Epithelial cell of esophagus (primary cell): ENCODE measurements around the gene COPB2.

Experiments
- DNase-seq: peaks from one replicate; pipeline ENCODE4 v3.0.0; 2010; ENCODE audit warnings: low read depth
- H3K4me3 ChIP-seq: 2 replicates; pipeline ENCODE4 v1.5.1; 2011; ENCODE audit warnings: mild to moderate bottlenecking, low read length, control low read depth
- TF ChIP-seq, protein P1 (sequence below): IDR thresholded peaks from 2 replicates; pipeline ENCODE4 v1.5.1; 2011; ENCODE audit warnings: low read depth, mild to moderate bottlenecking, low read length, control low read depth, inconsistent platforms; ENCODE audit not compliant: insufficient read depth; ENCODE audit errors: missing control alignments

COPB2 gene

DNA sequence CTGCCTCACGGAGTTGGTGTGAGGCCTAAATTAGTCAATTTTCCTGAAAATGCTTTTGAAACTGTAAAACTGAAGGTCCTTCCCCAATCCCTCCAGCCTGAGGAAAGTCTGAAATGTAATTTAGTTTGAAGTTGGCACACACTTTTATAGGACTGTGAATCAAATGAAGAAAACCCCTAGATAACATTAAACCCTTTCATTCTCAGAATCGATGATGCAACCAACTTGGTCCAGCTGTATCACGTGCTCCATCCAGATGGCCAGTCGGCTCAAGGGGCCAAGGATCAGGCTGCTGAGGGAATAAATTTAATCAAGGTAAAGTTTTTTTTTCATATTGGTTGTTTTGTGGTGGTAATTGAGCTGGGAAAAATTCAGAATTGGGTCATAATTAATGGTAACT is 34.0 kb downstream of the COPB2 start:
- DNase-seq: no peak
- TF ChIP-seq, protein P1, sequence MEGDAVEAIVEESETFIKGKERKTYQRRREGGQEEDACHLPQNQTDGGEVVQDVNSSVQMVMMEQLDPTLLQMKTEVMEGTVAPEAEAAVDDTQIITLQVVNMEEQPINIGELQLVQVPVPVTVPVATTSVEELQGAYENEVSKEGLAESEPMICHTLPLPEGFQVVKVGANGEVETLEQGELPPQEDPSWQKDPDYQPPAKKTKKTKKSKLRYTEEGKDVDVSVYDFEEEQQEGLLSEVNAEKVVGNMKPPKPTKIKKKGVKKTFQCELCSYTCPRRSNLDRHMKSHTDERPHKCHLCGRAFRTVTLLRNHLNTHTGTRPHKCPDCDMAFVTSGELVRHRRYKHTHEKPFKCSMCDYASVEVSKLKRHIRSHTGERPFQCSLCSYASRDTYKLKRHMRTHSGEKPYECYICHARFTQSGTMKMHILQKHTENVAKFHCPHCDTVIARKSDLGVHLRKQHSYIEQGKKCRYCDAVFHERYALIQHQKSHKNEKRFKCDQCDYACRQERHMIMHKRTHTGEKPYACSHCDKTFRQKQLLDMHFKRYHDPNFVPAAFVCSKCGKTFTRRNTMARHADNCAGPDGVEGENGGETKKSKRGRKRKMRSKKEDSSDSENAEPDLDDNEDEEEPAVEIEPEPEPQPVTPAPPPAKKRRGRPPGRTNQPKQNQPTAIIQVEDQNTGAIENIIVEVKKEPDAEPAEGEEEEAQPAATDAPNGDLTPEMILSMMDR: no peak
- no peak overlapping the region for H3K4me3 ChIP-seq

DNA sequence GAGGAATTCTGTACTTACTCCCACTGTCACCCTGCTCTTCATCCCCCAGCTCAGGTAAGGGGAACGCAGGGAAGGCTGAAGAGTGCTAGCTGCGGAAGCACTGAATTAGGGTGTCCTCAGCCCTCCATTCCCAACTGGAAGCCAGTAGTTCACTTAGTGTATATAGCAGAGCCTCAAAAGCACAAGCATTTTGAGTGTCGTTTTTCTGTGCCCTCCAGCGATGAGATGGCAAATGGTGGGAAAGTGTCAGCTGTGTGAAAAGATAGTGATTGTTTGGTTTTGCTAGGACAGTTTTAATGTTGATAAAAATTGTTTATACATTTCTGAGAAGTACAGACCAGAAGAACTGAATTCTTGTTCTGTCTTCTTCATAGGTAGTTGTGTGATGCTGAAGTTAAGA is 34.8 kb downstream of the COPB2 start:
- H3K4me3 ChIP-seq: no peak overlapping the region
- DNase-seq: no peak
- TF ChIP-seq, protein P1: no peak

GRCh38 chr3:139353920-139354556 is 35.4 kb downstream of the COPB2 start:
- H3K4me3 ChIP-seq: no peak overlapping the region
- TF ChIP-seq, protein P1: peak; percentile 86
- DNase-seq: peak; percentile 66

DNA sequence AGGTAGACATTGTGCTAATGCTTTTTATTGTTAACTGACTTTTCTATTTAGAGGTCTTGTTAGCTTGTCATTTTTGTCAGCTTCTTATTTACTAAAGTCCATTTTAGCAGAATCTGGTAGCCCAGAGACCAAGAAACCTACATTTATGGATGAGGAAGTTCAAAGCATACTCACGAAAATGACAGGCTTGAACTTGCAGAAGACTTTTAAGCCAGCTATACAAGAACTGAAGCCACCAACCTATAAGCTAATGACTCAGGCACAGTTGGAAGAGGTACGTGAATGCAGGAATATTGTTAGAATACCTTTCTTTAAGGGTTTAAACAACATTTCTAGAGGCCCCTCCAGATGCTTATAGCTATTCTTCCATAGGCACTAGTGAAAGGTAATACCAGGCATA is 42.7 kb downstream of the COPB2 start:
- no peak overlapping the region for H3K4me3 ChIP-seq
- TF ChIP-seq, protein P1: no peak
- peak; percentile 68 for DNase-seq

DNA sequence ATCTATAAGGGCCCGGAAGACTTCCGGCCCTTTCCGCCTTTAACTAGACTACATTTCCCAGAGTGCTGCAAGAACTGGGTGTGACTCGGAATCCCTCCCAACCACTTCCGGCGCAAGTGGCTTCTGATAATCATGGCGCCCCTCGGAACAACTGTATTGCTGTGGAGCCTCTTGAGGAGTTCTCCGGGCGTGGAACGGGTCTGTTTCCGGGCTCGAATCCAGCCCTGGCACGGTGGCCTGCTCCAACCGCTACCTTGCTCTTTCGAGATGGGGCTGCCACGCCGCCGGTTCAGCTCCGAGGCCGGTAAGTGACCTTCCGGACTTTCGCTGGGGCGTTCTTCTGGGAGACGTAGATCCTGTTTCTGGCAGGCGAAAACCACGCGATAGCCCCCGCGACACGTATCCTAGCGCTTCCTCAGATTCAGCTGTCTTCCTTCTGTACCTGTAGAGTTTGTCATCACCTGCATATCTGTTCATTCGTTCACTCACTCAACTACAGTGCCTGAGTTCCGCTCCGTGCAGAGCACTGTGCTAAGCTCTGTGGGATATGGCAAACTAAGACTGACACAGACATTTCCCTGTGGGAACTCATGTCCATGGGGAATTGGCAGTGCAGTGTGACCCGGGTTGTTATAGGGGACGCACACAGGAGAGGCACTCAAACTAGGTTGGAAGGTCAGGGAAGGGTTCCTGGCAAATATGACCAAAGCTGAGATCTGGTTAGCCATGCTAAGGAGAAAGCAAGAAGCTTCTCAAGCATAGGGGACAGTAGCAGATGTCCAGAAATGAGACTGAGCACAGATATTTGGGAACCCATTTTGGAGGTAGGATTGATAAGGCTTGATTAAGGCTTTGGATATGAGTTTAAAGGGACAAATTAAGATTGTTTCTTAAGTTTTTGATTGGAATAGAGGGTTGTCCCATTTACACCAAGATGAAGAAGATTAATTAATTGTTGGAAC is 45.3 kb downstream of the COPB2 start, which contains the start of gene MRPS22:
Gene MRPS22, plus strand, starts transcription at position 126 of the 962 bp plus-strand sequence. Its CDS starts 7 bp downstream, at position 133.
- TF ChIP-seq, protein P1: no peak
- DNase-seq: peak; percentile 92
- peak within 1 kb of the TSS; percentile 98 for H3K4me3 ChIP-seq

DNA sequence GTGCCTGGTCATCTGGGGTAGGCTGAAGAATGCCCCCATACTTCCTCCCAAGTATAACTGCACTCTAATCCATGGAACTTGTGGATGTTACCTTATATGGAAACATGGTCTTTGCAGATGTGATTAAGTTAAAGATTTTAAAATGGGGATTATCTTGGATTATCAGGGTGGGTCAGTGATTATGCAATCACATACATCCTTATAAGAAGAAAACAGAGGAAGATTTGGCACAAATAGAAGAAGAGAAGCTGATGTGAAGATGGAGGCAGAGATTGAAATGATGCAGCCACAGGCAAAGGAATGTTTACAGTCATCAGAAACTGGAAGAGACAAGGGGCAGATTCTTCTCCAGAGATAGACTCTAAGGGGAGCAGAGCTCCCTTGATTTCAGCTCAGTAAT is 47.4 kb downstream of the COPB2 start:
- no peak overlapping the region for H3K4me3 ChIP-seq
- TF ChIP-seq, protein P1: no peak
- no peak for DNase-seq
